Gastrocnemius medialis (tissue), 4 donors: Measurements from ENCODE around the gene CBFA2T2.

Experiments used
- POLR2A ChIP-seq, 2 donors: fragments of 450-650 bp; IDR thresholded peaks; one replicate each; pipeline ENCODE4 v1.6.1; 2017; ENCODE audit warnings: antibody characterized with exemption in 2 of 2, mild to moderate bottlenecking in 2 of 2, moderate library complexity in 2 of 2
- TF ChIP-seq, protein P1 (sequence below), 5 experiments: fragments of 450-650 bp in 3 of 5; fragments of 200-600 bp in 2 of 5; sonication (generic) in 2 of 5; IDR thresholded peaks in 4 of 5; conservative IDR thresholded peaks in 1 of 5; 1 replicate in 4 of 5; 2 replicates in 1 of 5; pipeline ENCODE4 v1.5.1; 2016 to 2019; ENCODE audit warnings: antibody characterized with exemption in 5 of 5, mild to moderate bottlenecking in 3 of 5, moderate library complexity in 3 of 5

DNA sequence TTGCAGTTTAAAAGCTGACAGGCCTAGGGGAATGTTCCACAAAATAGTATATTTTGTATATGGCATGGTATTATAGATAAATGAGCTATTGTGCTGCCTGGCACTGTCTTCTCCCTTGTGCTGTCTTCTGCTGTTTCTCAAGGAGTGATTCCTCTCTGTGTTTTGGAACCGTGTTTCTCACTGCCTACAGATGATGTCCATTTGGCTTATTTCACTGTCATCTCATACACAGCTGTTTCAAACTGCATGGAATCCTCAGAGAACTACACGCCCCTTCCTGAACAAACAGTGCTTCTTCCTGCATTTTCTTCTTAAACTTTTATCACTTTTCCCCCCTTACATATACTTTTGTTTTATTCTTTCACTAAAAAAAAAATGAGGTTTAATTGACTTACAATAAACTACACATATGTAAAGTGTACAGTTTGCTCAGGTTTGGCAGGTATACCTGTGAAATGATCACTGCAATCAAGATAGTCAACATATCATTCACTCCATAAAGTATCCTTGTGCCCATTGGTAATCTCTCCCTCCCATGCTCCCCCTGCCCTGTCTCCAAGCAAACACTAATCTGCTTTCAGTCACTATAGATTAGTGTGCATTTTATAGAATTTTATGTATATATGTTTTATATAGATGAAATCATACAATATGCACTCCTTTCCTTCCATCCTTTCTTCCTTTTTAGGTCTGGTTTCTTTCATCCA lies 43.0 kb downstream of the CBFA2T2 start:
- TF ChIP-seq, protein P1, sequence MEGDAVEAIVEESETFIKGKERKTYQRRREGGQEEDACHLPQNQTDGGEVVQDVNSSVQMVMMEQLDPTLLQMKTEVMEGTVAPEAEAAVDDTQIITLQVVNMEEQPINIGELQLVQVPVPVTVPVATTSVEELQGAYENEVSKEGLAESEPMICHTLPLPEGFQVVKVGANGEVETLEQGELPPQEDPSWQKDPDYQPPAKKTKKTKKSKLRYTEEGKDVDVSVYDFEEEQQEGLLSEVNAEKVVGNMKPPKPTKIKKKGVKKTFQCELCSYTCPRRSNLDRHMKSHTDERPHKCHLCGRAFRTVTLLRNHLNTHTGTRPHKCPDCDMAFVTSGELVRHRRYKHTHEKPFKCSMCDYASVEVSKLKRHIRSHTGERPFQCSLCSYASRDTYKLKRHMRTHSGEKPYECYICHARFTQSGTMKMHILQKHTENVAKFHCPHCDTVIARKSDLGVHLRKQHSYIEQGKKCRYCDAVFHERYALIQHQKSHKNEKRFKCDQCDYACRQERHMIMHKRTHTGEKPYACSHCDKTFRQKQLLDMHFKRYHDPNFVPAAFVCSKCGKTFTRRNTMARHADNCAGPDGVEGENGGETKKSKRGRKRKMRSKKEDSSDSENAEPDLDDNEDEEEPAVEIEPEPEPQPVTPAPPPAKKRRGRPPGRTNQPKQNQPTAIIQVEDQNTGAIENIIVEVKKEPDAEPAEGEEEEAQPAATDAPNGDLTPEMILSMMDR (IDR thresholded peaks at IDR 0.05 in 4 of 5, conservative IDR thresholded peaks at IDR 0.05 in 1 of 5), result no peak
- no peak for TF ChIP-seq POLR2A (IDR thresholded peaks at IDR 0.05)
